Hepatocyte (in vitro differentiated cells): Measurements from ENCODE around the gene ZNF207.

Source experiments
- CTCF ChIP-seq: fragments of 200-600 bp; sonication (generic); IDR thresholded peaks from 2 replicates; pipeline ENCODE4 v1.5.1; 2016; ENCODE audit warnings: antibody characterized with exemption, mild to moderate bottlenecking; ENCODE audit not compliant: poor library complexity
- EZH2 ChIP-seq: fragments of 200-600 bp; sonication (generic); IDR thresholded peaks from 2 replicates; pipeline ENCODE4 v1.6.1; 2016; ENCODE audit warnings: antibody characterized with exemption, mild to moderate bottlenecking, borderline replicate concordance
- EZH2phosphoT487 ChIP-seq: fragments of 200-600 bp; sonication (generic); IDR thresholded peaks from one replicate; pipeline ENCODE4 v1.6.1; 2018; ENCODE audit warnings: antibody characterized with exemption, mild to moderate bottlenecking, low read depth, moderate library complexity; ENCODE audit not compliant: unreplicated experiment, severe bottlenecking

GRCh38 chr17:32370426-32370825 is 20.5 kb downstream of the ZNF207 start:
- TF ChIP-seq CTCF = no peak
- no peak for TF ChIP-seq EZH2
- no peak for TF ChIP-seq EZH2phosphoT487
